Stimulated activated naive CD4-positive, alpha-beta T cell treated with Interleukin-2 at 50 U/mL for 16 hours (primary cell): Measurements from ENCODE around the gene MMP24OS.

Experiments used
- DNase-seq: peaks from one replicate; lab custom pipeline; 2025; lab: John Stamatoyannopoulos, UW

The MMP24OS gene

DNA sequence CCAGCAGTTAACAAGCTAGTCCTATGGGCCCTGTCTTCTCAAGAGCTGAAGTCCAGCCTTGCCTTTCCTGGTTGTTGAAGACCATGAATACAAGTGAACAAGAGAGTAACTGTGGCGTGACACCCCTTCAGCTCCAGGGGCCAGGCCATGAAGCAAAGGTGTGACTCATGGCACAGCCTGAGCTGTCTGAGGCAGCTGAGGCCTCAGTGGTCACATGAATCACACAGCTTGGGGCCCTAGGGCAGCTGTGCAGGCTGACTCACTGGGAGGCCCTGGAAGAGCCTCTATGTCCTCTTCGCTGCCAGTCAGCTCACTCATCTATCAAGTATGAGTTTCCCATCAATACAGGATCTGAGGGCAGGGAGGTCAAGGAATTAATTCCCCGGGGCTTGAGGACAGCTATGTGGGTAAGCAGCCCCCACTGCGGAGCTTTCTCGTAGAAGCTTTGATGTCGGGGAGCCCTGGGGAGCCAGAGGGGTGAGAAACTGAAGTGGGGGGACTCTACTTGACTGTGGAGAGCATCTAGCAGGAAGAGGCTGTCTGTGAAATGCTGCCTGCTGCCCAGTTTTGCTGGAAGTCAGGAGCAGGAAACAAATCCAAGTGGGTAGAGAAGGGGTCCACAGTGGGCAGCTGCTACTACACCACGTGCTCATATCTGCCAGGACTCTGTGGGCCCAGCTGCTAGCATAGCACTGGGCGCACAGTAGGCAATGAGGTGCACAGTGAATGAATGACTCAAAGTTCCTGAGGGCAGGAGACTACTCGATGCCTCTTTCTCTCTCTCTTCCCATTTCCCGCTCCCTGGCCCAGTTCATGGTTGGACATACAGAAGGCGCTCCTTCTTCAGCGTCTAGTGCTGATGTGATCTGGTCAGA lies 28.0 kb upstream of the MMP24OS start:
- peak; percentile 82 for DNase-seq

DNA sequence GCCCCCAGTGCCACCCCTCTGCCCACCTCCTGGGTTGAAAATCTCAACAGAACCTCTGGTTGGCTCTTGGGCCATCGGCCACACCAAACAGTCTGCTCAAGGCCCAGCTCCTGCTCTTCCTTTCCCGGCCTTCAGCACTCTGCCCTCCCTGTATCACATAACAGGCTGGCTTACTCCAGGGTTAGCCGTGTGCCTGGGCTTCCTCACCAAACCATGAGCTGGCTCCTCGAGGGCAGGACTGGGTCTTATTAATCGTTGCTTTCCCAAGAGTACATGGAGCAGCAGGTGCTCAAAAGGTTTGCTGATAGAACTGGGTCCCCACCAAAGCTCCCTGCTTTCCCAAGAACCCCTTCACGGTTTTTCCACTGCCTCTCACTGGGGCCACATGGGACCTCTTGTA lies 27.0 kb upstream of the MMP24OS start:
- DNase-seq, result no peak

DNA sequence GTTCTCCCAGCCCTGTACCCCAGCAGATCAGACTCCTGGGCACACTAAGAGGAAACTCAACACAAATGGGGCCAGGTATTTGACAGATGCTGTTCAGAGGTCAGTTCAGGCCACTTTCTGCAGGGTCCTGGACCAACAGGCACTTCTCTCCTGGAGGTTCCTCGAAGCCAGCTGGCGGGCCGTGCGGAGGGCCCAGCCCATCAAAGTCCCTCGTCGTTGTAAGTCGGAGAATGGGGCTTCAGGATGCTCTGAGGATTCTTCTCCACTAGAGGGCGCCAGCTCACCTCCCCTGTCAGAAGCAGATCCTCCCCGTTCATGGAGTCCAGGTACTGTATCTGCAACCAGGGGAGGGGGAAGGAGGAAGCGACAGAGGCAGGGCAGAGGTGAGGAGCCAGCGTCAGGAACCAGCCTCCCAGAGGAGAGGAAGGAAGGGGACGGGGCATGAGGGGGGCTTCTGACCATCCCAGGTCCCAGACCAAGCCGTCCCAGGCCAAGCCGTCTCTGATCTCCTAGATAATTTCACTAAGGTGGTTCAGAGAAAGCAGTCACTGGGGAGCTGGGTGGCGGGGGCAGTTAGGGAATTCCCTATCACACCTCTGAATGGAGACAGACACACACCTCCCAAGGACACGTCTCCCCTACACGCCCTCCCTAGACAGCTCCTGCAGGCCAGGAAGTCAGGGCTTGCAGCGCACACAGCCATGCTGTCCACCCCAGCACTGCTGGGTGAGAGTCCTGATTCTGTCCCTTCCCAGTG lies 26.0 kb upstream of the MMP24OS start:
- DNase-seq, result peak; percentile 76

DNA sequence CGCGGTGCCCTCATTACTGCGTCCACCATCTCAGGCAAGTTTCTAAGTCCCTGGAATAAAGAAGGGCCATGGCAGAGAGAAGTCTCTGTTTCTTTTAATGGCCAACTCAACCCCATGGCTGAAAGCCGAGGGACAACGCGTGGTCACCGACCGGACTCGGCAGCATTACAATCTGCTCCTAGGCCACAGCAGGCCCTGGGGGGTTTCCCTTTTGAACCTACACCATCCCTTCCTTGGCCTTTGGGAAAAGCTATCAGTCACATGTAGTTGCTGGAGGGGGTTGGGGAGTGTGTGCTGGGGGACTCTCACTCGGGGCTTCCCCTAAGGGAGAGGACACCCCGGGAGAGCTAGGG lies 25.4 kb upstream of the MMP24OS start:
- DNase-seq, result no peak

DNA sequence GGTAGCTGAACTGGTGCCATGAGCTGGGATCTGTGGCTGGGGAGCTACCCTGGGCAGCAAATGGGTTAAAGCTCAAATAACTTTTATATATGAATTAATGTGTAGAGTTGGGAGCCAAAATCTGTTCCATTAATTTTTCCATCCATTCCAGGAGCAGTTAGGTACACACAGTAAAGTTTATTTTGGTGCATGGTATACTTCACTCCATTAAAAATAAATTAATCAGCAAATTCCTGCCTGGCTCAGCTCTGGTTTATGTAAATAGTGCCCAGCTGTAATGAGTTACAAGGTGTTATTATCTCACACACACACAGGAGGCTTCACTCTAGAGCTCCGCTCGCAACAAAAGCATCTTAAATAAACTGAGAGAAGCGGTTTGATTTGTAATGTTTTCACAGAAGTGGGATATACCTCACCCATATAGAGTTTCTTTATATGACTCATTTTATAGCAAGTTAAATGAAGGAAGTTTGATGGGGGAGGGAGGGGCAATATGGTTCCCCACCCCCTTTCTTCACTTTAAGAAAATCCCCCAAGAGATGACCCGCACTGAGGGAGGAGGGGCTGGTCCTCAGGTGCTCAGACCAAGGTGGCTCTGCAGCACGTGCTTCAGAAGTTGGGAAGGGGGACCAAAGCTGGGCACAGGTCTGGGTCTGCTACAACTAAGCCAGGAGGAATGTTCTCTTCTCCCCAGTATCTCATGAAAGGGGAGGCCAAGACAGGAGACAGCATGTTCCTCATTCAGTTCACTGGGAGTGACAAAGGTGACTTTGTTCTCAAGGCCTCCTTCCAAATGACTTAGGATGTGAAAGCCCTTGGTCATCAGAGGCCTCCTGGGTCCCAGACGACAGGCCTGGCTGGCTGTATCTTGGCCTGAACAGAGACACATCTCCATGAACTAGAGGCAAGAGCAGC lies 24.8 kb upstream of the MMP24OS start:
- no peak for DNase-seq

DNA sequence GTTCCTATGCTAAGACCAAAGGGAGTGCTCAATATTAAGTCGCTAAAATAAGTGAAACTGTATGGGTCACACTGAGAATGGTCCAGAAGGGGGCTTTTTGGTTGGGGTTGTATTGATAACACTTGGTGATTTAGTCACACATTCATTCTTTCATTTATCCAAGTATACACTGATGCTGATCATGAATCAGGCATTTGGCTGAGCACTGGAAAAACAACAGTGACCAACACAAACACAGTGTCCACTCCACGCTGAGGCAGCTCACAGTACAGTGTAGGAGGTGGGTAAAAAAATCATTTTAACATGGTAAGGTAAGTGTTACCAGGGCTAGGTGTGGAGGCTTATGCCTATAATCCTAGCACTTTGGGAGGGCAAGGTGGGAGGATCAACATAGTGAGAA lies 23.5 kb upstream of the MMP24OS start:
- no peak for DNase-seq

DNA sequence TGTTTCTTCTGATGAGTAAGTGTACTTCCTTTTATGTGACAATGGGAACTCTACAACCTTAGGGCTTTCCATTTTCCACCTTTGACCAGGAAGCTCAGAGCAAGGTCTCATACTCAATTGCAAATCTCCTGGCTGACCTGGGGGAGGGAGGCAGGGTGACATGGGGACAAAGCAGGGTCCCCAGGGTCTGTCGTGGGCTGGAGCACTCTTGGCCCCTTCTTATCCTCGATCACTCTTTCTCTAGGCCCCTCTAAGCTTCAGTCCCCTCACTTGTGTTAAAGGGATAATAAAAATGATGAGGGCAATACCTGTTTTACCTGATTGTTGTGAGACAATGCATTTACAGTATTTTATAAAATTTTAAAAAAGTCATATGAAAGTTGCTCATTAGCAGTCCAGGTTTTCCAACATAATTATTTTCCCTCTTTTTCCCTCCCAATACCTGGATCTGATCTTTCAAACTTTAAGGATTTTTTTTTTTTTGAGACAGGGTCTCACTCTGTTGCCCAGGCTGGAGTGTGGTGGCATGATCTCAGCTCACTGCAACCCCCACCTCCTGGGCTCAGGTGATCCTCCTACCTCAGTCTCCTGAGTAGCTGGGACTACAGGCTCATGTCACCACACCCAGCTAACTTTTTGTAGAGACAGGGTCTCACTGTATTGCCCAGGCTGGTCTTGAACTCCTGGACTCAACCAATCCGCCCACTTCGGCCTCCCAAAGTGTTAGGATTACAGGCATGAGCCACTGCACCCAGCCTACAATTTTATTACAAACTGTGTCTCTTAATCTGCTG lies 22.7 kb upstream of the MMP24OS start:
- no peak for DNase-seq

DNA sequence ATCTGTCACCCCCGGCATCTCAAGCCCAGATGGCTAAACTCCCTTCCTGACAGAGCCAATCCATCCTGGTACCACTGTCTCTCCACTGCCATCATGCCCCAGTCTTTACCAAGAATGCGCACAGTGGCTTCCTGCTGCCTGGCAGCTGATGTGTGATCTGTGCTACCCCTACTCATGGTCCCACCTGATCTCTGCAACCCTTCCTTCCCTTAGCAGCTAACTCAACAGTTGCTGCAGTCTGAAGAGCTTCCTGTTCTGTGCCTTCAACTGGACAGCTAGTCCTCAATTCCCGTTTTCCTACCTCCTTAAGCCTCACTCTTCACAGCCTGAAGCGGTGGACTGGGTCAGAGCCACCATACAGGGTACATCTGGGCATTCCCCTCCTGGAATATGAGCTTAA lies 21.9 kb upstream of the MMP24OS start:
- no peak for DNase-seq

DNA sequence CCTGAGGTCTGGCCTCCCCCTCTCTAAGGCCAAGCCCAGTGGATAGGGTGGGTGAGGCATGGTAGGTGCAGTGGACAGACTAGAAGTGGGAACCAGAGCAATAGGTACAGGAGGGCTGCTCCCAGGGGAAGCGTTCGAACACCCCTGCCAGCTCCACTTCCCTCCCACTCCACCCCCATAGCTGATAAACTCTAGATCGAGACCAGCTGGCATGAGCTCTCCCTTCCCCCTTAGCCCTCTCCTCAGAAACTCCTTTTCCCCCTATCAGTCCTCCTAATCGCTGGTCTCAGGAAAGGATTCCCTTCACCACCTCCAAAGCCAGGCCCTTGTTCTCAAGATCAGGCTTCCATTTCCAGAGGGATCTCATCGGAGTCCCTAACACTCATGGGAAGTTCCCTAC lies 20.3 kb upstream of the MMP24OS start:
- no peak for DNase-seq

DNA sequence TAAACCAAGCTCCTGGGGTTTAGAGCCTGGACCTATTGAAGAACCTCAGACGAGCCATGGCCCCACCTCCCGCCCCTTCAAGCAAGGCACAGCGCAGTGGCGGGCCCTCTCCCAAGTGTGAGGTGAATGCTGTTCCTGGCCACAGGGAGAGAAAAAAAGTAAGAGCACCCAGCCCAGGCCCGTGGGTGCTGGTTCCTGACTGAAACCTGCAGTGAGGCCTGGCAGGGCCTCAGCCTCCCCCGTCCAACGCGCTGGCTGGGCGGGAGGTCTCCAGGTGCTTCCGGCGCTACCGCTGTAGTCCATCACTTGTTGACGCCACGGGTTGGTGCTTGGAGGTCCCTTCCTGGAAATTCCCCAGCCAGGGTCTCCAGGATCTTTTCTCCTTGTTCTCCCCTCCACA lies 19.8 kb upstream of the MMP24OS start:
- no peak for DNase-seq

DNA sequence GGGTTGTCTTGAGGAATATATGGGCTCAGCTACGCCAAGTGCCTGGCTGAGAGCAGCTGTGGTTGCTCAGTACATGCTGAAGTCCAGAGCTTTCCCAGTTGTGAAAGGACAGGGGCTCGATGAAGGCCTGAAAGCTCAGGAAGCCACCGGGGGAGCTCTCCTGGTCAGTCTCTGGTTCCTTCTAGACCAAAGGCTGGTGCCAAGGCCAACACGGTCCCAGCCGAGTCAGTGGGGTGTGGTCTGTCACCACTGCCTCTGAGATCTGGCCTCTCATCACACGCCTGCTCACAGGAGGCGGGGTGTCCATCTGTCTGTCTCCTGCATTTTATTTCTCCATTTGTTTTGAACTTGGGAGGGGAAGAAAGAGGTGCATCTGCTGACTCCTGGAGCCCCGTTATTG lies 19.2 kb upstream of the MMP24OS start:
- DNase-seq, result no peak

DNA sequence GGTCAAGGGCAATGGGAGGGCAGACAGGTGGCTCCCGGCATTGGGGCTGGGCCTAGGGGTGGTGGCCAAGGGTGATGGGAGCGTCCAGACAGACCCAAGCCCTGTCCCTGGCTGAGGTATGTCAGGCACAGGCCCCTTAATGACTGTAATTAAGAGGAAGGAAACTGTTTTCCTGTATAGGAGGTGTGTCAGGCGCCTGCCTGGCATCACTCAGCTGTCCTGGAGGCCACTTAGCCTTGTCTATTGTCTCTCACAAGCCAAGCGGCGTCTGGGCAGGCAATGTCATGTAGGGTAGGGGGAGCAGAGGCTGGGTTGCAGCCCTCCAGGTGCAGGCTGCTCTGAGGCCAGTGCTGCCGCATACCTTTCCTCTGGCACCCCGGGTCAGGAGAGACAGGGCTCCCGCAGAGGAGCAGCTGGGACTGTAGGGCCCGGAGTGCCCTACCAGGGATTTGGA lies 18.2 kb upstream of the MMP24OS start:
- DNase-seq, result no peak

DNA sequence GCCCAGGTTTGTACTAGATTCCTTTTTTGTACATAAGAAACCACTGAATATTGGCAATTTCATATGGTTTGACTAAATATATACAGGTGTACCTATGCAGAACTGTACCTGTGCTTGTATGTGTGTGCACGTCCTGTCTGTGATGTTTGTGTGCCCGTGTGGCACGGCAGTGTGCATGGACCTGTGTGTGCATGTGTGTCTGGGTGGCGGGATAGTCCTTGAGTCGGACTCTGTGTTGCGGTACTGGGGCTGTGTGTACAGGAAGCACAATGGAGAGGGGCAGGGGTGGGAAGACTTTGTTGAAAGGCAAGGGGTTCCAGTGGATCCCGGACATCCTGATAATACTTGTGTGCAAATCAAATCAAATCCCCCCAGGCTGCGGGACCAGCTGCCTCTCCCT lies 17.8 kb upstream of the MMP24OS start:
- DNase-seq, result no peak

DNA sequence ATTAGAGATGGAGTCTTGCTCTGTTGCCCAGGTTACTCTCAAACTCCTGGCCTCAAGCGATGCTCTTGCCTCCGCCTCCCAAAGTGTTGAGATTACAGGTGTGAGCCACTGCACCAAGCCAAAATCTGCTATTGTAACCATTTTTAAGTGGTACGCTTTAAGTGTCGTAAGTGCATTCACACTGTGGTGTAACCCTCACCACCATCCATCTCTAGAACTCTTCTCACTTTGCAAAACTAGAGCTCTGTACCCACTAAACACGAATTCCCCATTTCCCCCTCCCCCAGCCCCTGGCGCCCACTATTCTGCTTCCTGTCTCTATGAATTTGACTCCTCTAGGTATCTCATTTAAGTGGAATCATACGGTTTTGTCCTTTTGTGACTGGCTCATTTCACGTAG lies 17.1 kb upstream of the MMP24OS start:
- no peak for DNase-seq

DNA sequence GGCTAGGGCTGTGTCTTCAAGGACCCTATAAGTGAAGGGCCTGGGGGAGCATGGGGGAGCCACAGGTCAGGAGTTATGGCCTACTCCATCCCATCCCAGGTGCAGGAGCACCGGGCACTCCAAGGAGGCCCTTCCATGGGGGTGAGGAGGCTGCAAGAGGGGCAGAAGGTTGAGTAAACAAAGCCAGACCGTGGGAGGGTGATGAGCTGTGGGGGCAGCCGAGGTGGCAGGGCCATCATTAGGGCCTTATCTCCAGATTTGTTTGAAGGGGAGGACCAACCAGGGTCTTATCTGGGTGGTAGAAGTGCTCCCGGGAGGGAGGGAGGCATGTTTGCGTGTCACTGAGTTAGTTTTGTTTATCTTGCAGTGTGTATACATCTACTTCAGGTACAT lies 16.4 kb upstream of the MMP24OS start:
- no peak for DNase-seq

DNA sequence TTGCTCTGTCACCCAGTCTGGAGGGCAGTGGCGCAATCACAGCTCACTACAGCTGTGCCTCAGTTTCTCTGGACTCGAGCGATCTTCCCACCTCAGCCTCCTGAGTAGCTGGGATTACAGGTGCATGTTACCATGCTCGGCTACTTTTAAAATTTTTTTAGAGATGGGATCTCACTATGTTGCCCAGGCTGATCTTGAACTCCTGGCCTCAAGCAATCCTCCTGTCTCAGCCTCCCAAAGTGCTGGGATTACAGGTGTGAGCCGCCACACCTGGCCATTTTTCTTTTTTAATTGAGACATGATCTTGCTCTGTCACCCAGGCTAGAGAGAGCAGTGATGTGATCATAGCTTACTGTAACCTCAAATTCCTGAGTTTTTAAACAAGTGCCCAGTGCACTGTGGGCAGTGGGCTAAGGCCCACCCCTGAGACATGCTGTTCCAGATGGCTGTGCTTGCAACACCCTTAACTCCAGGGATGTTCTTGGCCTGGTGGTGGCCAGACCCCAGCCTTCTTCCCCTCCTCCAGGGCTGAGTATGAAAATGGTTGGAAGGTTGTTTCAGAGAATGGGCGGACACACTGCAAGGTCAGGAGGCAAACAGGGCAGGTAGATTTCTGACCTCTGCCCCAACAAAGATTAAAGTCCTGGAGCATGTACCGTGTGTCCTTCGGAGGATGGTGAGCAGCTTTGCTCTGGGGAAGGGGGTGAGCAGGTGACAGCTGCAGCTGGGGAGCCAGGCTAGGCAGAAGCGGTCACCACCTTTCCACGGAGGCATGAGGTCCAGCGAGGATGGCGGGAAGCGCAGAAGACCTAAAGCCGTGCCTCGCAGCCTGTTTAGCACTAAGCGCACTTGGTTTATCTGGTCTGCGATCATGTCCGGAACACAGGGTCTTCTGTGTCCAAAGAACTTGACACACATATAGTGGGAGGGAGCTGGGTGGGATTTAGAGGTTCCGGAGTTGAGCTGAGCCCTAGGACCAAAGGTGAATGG lies 15.7 kb upstream of the MMP24OS start:
- DNase-seq, result no peak

DNA sequence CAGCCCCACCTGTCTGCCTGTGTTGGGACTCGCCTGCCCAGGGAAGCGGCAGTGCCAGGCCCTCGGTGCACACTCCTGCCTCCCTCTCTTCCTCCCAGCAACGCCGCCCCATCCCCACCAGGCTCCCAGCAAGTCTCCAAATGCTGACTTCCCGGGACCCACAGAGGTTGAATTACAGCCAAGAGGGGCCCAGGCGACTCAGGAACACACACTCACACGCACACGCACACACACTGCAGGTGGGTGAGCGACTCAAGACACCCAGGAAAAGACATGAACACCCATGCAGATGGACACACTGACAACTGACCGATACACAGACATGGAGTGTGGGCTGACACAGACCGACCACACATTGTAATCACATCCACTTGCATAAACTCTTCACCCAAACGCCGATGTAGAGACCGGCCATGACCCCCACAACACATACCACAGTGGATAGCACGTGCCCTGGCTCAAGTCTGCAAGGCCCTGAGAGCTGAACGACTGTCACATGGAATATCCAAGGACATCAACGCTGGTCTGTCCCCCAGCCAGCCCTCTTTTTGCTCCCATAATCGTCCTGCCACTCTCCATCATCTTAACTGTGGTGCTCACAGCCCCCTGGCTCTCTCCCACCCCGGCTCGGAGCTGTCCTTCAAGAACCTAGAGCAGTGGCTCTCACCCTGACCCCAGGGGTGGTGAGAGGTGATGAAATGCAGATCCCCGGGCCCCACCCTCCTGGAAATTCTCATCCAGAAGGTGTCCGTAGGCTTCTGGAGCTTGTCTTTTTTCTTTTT lies 14.8 kb upstream of the MMP24OS start:
- DNase-seq, result no peak

DNA sequence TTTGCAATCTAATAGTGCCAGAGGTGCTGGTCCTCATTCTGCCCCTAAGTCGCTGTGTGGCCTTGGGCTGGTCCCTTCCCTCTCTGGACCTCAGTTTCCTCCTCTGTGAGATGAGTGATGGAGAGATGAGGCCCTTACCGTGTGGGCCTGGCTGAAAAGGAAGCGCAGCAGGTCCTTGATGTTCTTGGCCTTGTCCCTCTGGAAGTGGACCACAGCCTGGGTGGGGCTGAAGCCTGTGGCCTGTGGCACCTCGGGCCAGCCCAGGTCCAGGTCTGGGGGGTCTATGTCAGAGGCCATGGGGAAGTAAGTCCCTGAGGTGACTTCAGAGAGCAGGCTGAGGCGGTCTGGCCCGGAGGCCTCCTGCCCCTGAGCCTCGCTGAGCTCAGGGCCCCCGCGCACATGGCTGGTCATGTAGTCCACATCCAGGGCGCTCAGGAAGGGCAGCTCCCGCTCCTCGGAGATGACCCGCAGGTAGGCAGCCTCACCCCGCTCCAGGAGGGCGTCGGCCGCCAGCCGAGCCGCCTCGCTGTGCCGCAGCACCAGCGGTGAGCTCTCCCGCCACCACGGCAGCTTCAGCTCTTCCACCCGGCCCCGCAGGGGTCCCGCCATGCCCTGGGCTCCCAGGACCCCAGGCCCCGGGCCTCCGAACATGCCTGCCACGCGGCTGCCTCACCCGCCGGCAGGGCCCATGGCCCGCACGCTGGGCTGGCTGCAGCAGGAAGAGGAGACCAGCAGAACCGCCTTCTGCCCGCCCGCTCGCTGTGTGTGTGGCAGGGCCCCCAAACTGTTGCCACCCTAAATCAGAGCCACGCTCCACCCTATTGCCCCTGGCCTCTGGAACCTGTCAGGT lies 14.0 kb upstream of the MMP24OS start, which contains the start of gene FAM83C:
Gene FAM83C, minus strand, starts transcription at position 772 of the 850 bp plus-strand sequence. Its CDS starts 121 bp downstream, at position 651.
- DNase-seq, result no peak
